ENCODE measurements around the gene CADPS. TPM values are rescaled to one million over a fixed set of nuclear protein-coding genes. Genes with fewer than 3 reads are reported as not detected.

Gene CADPS
- total RNA-seq, 1 donor from 2014 or later = 0.45 TPM

- no peak for DNase-seq (ENCODE audit: low spot score)
Measured at GRCh38 chr3:62562017-62562416, 313.2 kb downstream of the CADPS start.

- no peak for DNase-seq (ENCODE audit: low spot score)
Measured at GRCh38 chr3:62559831-62560445, 315.3 kb downstream of the CADPS start.

- DNase-seq (ENCODE audit: low spot score) = no peak
Measured at GRCh38 chr3:62558549-62559112, 316.6 kb downstream of the CADPS start.

GRCh38 chr3:62557983-62558382 lies 317.2 kb downstream of the CADPS start:
- no peak for DNase-seq (ENCODE audit: low spot score)

- no peak for DNase-seq (ENCODE audit: low spot score)
Measured at GRCh38 chr3:62557450-62557849, 317.8 kb downstream of the CADPS start.

- no peak for DNase-seq (ENCODE audit: low spot score)
Measured at GRCh38 chr3:62556121-62556815, 318.9 kb downstream of the CADPS start.

- no peak for DNase-seq (ENCODE audit: low spot score)
Measured at GRCh38 chr3:62554264-62554799, 320.9 kb downstream of the CADPS start.

- DNase-seq (ENCODE audit: low spot score) = no peak
Measured at GRCh38 chr3:62553811-62554210, 321.4 kb downstream of the CADPS start.

GRCh38 chr3:62551556-62551955 lies 323.7 kb downstream of the CADPS start:
- no peak for DNase-seq (ENCODE audit: low spot score)

GRCh38 chr3:62550439-62550838 lies 324.8 kb downstream of the CADPS start:
- no peak for DNase-seq (ENCODE audit: low spot score)

GRCh38 chr3:62548528-62549205 lies 326.5 kb downstream of the CADPS start:
- DNase-seq (ENCODE audit: low spot score) = no peak

- no peak for DNase-seq (ENCODE audit: low spot score)
Measured at GRCh38 chr3:62546266-62546665, 328.9 kb downstream of the CADPS start.

- no peak for DNase-seq (ENCODE audit: low spot score)
Measured at GRCh38 chr3:62542185-62542584, 333.0 kb downstream of the CADPS start.

GRCh38 chr3:62539762-62540161 lies 335.5 kb downstream of the CADPS start:
- no peak for DNase-seq (ENCODE audit: low spot score)

GRCh38 chr3:62538691-62539356 lies 336.4 kb downstream of the CADPS start:
- no peak for DNase-seq (ENCODE audit: low spot score)

GRCh38 chr3:62534326-62534725 lies 340.9 kb downstream of the CADPS start:
- DNase-seq (ENCODE audit: low spot score) = no peak

- DNase-seq (ENCODE audit: low spot score) = no peak
Measured at GRCh38 chr3:62532796-62533195, 342.4 kb downstream of the CADPS start.

- no peak for DNase-seq (ENCODE audit: low spot score)
Measured at GRCh38 chr3:62531981-62532380, 343.2 kb downstream of the CADPS start.

- DNase-seq (ENCODE audit: low spot score) = no peak
Measured at GRCh38 chr3:62531493-62531892, 343.7 kb downstream of the CADPS start.

- DNase-seq (ENCODE audit: low spot score) = no peak
Measured at GRCh38 chr3:62529230-62529629, 346.0 kb downstream of the CADPS start.

GRCh38 chr3:62527474-62527873 lies 347.7 kb downstream of the CADPS start:
- DNase-seq (ENCODE audit: low spot score) = no peak
